KBM-7 (cell line): ENCODE measurements around the gene SIX2.

ENCODE experiments used
- DNase-seq: peaks from one replicate; pipeline ENCODE4 v3.0.0-alpha.2; 2015
- in situ Hi-C: fragments of 300-500 bp; cut with MboI; formaldehyde crosslinking; loops from 2 replicates; pipeline ENCODE4 v1.14.3; 2020; ENCODE audit warnings: low sequenced_read_pairs, low pct_unique_long_range_greater_than_20kb, mixed read lengths

Gene SIX2

DNA sequence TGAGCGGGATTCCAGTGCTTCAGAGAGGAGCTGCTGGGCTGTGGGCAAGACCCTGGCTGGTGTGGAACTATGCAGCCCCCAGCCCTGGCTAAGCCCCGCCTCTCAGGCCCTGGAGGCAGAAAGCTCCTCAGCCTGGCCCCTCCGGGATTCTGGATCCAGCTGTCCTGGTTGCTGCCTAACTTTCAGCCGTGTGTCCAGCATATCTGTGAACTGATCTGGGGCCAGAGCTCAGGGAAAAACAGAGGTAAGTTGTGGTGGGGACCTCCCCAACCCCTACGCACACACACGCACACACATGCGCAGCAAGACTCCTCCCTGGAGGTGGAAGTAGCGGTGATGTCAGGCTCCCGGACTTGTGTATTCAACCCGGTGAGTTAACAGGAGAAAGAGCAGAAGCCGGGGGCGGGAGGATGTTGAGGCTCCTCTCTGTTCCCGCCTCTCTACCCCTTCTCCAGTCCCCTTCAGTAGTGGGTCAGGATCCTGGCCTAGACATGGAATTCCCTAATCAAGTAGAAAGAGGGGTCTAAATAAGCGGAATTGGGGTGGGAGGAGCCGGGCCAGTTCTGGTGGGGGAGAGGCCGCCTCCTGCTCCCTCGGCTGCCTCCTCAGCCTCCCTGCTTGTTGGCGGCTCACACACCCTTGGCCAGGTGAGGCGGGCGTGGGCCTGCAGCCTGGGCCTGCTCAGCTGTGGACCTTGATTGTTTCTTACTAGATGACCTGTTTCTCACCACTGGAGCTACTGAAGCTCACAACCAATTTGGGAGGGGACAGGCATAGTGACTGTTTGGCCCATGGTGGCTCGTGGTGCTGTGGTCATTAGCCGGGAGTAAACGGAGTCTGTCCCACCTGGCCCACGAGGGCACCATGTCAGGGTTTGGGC, 33.4 kb downstream of the SIX2 start:
- DNase-seq = no peak
- in situ Hi-C loops = loop anchor here (25.0 kb wide), 2 partner anchors 511 to 611 kb away; no protein-coding TSS in a partner anchor

DNA sequence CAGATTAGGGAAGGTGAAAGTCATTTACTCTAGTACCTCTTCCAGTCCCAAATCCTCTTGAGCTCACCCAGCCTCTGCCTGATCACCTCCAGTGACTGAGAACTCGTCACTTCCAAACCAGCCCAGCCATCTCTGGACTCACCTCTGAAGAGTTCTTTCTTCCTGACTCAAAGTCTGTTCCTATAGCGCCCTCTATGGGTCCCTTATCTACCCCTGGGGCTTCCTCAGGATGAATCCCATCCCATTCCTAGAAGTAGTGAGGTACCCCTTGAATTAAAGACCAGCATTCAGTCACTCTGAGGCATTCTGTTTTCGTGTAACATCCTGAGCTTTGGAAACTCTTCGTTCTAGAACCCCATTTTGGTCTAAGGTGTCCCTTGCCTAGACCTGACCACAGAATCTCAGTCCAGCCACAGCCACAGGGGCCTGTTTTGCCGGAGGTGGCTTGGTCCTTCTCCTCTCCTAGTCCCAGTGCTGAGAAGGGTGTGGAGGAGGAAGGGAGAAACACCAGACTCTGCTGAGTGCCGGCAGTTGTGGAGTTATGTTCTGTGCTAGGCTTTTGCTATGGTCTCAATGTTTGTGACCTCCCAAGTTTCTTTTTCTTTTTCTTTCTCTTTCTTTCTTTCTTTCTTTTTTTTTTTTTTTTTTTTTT, 35.1 kb downstream of the SIX2 start:
- in situ Hi-C loops = no loop called here
- peak; percentile 75 for DNase-seq

DNA sequence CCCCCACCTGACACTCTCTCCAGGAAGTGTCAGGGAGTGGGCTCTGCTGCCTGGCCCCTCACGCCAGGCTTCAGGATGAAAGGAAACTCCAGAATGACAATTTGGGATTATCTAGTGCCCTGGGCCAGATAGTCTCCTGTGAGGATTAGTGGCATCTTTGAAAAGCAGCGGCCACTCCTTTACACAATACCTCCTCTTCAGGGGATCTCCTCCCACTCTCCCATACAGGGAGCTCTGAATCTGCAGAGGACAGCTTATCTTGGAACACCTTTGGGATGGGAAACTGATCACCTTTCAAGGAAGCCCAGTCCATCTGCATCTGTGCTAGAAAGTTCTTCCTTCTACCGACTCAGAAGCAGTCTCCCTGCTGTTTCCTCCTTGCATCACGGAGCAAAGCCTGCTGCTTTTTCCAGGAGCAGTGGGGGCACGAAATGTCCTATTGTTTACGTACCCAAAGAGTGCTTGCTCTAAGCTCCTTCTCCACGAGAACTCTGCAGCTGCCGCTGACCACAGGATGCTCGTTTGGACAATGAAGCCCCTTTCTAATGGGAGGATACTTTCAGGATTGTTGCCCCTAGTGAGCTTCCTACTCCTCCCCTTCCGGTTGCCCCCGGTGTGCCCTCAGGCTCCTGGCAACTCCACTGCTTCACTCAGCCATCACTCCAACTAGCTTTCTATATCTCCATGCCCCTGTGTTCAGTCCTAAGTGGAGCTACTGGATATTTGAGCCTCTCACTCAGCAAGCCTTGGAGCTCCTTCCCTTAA, 36.3 kb downstream of the SIX2 start:
- peak; percentile 60 for DNase-seq

DNA sequence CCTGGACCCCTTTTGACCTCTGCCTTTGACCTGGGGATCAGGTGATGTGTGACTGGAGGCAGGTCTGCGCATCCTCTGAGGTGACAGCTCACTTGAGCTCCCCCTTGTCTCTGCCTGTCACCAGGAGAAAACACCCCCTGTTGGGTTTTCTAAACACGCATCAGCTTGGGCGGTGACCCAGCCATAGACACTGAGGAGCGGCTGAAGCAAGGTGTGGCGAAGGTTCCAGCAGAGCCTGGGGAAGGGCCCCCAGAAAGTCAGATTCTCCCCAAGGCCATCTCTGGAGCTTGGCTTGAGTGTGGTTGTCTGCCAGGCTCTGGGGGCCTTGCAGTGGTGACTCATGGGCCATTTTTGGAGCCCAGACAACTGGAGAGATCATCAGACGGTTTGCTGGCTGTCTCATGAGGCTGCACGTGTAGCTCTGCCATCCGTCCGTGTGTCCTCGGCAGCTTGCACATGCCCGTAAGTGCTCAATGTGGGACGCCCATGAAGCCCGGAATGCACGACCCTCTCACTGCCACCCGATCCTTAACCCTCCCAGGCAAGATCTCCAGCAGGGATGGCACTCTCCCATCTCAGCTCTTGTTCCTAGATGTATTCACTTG, 38.3 kb downstream of the SIX2 start:
- in situ Hi-C loops = no loop called here
- DNase-seq = no peak

More for the DNA sequence above, 36.3 kb downstream of the SIX2 start:
- in situ Hi-C loops = no loop called here

DNA sequence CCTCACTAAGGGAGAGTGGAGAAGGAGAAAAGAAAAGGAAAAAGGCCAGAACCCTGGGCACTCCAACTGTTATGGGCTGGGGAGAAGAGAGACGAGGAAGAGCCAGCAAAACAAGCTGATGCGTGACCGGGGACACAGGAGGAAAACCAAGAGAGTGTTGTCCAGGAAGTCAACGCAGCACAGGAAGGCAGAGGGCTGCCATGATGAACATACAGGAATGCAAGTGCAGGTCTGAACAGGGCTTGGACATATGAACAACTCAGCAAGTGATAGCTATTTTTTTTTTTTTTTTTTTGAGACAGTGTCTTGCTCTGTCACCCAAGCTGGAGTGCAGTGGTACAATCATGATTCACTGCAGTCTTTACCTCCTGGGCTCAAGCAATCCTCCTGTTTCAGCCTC, 39.3 kb downstream of the SIX2 start:
- no peak for DNase-seq
- in situ Hi-C loops = no loop called here

DNA sequence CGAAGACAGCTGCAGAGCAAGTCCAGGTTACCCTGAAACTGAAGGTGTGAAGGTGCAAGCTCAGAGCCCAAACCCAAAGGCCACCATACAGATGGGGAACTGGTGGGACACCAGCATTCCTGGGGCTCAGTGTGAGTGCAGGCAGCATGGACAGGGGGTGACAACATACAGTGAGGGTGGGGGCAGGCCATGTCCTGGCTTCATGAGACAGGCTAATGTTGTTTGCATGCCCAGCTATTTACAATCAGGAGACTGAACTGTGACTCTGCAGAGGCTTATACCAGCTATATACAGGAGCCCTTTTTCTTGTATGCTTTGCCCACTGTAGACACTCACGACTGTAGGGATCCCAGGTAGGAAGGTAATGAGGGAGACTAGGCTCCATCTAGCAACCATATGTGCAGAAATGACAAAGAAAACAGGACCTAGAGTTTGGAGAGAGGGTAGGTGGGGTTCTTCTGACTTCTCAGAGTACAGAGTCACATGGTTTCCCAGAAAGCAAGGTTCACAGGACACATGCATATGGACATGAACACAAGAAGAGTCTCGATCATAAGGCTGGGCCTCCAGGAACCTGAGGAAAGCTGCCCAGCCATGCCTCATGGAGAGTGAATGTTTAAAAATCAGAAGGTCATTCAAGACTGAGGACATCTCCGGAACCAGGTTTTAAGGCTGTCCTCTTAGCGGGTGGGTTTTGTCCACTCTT, 41.4 kb downstream of the SIX2 start:
- in situ Hi-C loops = no loop called here
- DNase-seq = no peak

DNA sequence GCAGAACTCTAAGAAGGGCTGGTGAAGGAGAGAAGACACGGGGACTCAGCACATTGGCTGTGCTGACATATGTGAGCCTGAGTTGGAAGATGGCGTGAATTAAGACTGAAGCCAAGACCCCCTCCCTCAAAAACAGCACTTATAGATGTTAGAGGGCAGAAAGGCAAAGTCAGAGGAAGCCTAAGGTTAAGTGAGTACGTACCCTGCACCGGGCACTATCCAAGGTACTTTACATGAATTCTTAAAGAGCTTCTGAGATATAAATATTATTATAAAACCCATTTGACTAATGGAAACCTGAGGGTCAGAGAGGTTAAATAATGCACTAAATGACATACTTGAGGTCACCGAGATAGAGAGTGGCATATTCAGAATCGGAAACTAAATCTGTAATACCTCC, 42.2 kb downstream of the SIX2 start:
- DNase-seq = no peak
- in situ Hi-C loops = no loop called here

DNA sequence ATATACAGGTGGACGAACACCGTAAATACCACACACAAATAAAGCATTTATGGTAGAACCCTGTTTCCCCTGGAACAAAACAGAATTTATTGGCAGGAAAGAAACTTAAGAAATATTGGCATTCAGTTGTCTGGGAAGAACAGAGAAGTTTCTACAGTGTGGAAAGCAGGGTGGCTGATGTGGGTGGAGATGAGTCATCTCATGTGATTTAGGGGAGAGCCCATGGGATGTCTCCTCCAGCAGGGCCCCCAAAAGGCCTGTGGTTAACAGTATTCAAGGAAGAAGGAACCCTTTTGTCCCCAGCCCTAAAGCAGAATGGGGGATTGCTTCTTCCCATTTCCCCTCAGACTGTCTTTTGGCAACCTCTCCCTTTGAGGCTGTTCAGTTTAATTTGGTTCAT, 43.6 kb downstream of the SIX2 start:
- no peak for DNase-seq
- in situ Hi-C loops = no loop called here

DNA sequence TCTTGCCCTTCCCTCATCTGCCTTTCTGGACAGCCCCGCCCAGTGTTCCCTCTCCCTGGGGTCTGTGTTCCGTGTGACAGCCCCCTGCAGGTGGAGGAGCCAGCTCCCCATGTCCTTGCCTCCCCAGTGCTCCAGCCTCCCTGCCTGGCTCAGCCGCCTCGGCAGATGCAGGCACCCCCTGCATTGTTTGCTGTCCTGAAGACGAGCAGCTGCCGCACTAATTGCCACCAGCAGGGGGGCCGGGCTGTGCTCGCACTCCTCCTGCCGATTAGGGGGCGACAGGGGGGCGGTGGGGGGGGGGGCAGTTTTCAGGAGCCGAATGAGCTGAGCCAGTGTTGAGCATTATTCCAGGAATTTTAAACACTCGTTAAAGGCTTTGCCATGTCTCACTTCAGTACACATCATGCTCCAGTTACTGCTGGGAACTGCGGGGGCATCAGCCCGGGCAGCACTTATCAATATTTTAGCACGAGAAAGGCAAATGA, 44.5 kb downstream of the SIX2 start:
- in situ Hi-C loops = no loop called here
- DNase-seq = no peak

DNA sequence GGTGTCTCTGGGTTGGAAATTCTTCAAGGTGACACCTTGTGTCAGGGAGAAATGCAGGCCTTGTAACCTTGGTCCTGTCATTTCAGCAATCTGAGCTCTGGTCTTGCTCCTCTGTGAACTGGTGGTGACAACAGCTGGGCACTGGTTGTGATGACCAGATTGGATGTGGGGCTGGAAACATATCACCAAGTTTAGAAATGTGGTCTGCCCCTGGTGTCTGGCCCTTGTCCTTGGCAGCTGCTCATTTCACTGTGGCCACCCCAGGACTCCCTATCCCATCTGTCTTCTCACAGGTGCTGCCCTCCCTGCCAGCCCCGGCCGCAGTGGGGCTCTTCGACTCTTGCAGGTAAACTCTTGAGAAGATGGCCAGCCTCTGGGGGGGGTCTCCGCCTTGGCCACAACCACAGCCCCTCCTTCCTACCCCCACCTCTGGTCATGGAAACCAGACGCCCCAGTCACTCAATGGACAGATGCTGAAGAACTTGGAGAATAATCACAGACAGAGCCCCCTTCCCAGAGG, 47.0 kb downstream of the SIX2 start:
- in situ Hi-C loops = no loop called here
- DNase-seq = no peak

DNA sequence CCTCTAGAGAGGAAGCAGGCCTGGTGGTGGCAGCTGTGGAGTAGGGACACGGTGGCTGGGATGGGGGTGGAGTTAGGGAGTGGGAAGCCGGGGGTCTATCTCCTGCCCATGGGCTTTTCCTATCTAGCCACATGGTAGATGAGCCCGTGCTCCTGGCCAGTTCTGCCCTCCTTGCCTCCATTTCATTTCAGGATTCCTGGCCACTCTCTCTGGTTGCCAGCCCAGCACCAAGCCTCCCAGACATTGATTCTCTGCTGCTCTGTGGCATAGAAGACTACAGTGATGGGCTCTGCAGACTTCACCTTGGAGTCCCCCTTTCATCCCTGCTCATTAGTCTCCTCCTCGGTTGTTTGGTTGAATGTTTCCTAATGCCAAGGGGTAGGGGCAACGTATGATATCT, 48.4 kb downstream of the SIX2 start:
- in situ Hi-C loops = no loop called here
- no peak for DNase-seq

DNA sequence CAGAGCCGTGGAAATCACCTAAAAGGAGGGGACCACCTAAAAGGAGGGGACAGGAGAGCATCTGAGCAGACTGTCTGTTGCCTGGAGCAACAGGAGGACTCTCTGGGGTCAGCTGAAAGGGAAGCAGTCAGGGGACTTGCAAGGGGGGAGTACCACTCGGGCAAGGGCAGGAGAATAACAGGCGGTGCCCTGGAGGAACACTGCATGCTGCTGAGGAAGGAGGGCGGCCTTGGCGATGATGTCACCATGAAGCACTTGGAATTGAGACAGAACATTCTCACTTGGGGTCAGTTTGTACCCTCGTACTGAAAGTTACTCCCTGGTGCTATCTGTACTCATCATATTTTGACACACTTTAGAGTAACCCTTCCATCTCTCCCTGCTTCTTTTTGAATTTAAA, 49.4 kb downstream of the SIX2 start:
- no peak for DNase-seq
- in situ Hi-C loops = no loop called here

DNA sequence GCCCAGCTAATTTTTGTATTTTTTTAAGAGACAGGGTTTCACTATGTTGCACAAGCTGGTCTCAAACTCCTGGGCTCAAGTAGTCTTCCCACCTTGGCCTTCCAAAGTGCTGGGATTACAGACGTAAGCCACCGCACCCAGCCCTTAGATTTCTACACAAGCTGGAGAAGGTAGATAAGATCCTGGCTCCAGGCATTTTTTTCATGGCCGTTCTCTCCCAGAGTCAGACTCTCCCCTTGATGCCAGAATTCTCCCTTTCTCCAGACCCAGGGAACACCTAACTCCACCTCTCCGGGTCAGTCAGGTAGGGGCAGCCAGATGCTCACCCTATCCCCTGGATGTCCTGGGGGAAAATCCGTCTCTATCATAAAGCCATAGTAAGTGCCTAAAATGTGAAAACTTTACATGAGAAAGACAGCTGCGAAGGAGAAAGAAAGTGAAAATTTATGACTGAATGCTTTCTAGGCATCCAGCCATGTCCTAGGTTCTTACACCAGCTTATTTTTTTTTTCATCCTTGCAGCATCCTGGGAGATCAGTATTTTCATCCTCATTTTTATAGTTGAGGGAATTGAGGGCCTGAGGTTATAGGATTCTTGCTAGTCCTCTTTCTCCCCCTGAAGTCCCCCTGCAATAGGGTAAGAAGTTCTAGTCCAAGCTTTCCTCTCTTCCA, 51.5 kb downstream of the SIX2 start:
- in situ Hi-C loops = no loop called here

DNA sequence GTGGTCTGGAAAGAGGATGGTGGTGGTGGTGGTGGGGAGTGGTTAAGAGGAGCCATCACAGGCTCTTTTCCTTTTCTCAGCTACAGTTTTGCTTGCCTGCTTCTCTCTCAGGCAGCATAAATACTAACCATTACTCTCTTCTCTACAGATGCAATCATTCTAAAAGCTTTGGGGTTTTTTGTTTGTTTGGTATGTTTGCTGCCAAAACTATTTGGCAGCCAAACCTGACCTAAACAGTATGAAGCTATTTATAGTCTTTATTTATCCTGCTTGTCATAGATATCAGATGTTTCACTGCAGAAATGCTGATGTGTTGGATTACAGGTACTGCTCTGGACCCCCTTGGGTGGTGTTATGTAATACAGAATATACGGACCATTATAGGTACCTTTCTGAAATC, 52.4 kb downstream of the SIX2 start:
- in situ Hi-C loops = no loop called here
- DNase-seq = no peak

More for the DNA sequence above, 51.5 kb downstream of the SIX2 start:
- no peak for DNase-seq

DNA sequence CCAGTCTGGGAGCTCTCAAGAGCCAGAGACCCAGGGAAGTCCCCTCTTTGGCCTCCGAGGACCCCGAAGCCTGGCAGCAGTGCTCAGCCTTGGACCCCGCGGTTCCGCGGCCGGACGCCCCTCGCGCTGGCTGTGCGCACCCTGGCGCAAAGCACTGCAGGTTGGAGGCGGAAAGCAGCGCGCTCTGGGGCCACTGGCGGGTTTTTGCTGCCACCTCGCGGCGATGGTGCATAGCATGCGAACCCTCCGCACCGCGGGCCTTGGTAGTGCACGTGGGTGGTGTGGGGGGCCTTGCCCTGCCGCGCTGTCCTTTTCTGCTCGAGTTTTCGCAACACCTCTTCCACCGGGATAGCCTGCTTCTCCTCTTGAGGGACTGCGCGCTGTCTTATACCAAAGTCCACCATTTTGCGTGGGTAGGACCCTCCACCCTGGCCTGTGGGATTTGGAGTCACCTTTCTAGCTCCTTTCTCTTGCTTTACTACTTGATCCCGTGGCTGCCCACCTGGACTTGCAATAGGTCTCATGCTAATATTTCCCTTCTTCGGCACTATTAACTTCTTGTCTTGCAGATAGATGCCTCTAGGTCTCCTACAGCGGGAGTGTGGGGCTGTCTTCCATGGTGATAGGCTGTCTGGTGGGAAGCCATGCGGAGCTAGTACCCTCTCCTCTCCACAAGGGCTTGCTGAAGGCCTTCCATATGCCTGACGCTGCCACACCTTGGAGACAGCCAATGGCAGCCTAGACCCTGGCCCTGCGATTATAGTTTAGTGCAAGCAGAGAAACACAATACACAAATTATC, 53.5 kb downstream of the SIX2 start:
- peak; percentile 82 for DNase-seq
- in situ Hi-C loops = no loop called here
